SKM-1 treated with dmso at 0.1 percent for 144 hours (cell line): ENCODE measurements around the gene IGF2R.
"Not testable (repeated sequence)": the region's sequence is repeated elsewhere in the genome, so short reads cannot be mapped to it uniquely, and the experiment has no call there.

Experiments
- DNase-seq: peaks from one replicate; lab custom pipeline; 2025; ENCODE audit not compliant: unreplicated experiment; lab: John Stamatoyannopoulos, UW

IGF2R gene

GRCh38 chr6:159968295-159969203, at the start of gene IGF2R:
TSS of gene IGF2R (plus strand) at chr6:159969082. CDS start at chr6:159969247, 165 bp downstream.
- peak; percentile 72 for DNase-seq

- no peak for DNase-seq
Observed at GRCh38 chr6:159919800-159920199, 49.1 kb upstream of the IGF2R start.

GRCh38 chr6:159924150-159924549, 44.7 kb upstream of the IGF2R start:
- not testable (repeated sequence) for DNase-seq

GRCh38 chr6:159926542-159927203, 42.2 kb upstream of the IGF2R start:
- no peak for DNase-seq

GRCh38 chr6:159929819-159930218, 39.1 kb upstream of the IGF2R start:
- no peak for DNase-seq

- DNase-seq: no peak
Observed at GRCh38 chr6:159931112-159931511, 37.8 kb upstream of the IGF2R start.

- no peak for DNase-seq
Observed at GRCh38 chr6:159931846-159932245, 37.0 kb upstream of the IGF2R start.

GRCh38 chr6:159933077-159933476, 35.8 kb upstream of the IGF2R start:
- no peak for DNase-seq

- DNase-seq: no peak
Observed at GRCh38 chr6:159934181-159934580, 34.7 kb upstream of the IGF2R start.

GRCh38 chr6:159935065-159935464, 33.8 kb upstream of the IGF2R start:
- DNase-seq: no peak

- DNase-seq: no peak
Observed at GRCh38 chr6:159935633-159936032, 33.2 kb upstream of the IGF2R start.

- no peak for DNase-seq
Observed at GRCh38 chr6:159939591-159940016, 29.3 kb upstream of the IGF2R start.

GRCh38 chr6:159941286-159942113, 27.4 kb upstream of the IGF2R start:
- DNase-seq: peak; percentile 17

- no peak for DNase-seq
Observed at GRCh38 chr6:159943101-159943632, 25.7 kb upstream of the IGF2R start.

GRCh38 chr6:159943968-159944598, 24.8 kb upstream of the IGF2R start:
- DNase-seq: peak; percentile 78

- no peak for DNase-seq
Observed at GRCh38 chr6:159945801-159946392, 23.0 kb upstream of the IGF2R start.

GRCh38 chr6:159946912-159947311, 22.0 kb upstream of the IGF2R start:
- no peak for DNase-seq

- DNase-seq: no peak
Observed at GRCh38 chr6:159948199-159948598, 20.7 kb upstream of the IGF2R start.

- DNase-seq: no peak
Observed at GRCh38 chr6:159951772-159952171, 17.1 kb upstream of the IGF2R start.
